ENCODE results near the gene SPCS2.

SPCS2 gene

GRCh38 chr11:74932169-74932568 is 16.9 kb upstream of the SPCS2 start:
- H3K27me3 Mint-ChIP-seq (ENCODE audit: low read depth) = no peaks in the 10 kb centered on the region
- TF ChIP-seq CTCF (IDR thresholded peaks at IDR 0.05; ENCODE audit: unreplicated experiment in 3 of 3) = no peak
- H3K9me3 Mint-ChIP-seq = no peaks in the 10 kb centered on the region
- no peak overlapping the region for H3K27ac Mint-ChIP-seq
- H3K4me3 Mint-ChIP-seq = no peak overlapping the region
- no peaks in the 10 kb centered on the region for H3K4me1 Mint-ChIP-seq
- peaks cover 21% of the 10 kb centered on the region for H3K36me3 Mint-ChIP-seq (ENCODE audit: low read depth)

GRCh38 chr11:74932797-74933196 is 16.3 kb upstream of the SPCS2 start:
- Mint-ChIP-seq H3K4me1 (no peaks in the 10 kb centered on the region), H3K36me3 (ENCODE audit: low read depth) (peaks cover 24% of the 10 kb centered on the region), H3K4me3 (no peak overlapping the region), H3K27ac (no peak overlapping the region), H3K9me3 (no peaks in the 10 kb centered on the region), H3K27me3 (ENCODE audit: low read depth) (no peaks in the 10 kb centered on the region)
- no peak for TF ChIP-seq CTCF (IDR thresholded peaks at IDR 0.05; ENCODE audit: unreplicated experiment in 3 of 3)

- Mint-ChIP-seq H3K27me3 (ENCODE audit: low read depth) (no peaks in the 10 kb centered on the region), H3K4me3 (no peak overlapping the region), H3K36me3 (ENCODE audit: low read depth) (peaks cover 26% of the 10 kb centered on the region), H3K9me3 (no peaks in the 10 kb centered on the region), H3K27ac (no peak overlapping the region), H3K4me1 (no peaks in the 10 kb centered on the region)
- TF ChIP-seq CTCF (IDR thresholded peaks at IDR 0.05; ENCODE audit: unreplicated experiment in 3 of 3) = no peak
Observed at GRCh38 chr11:74933765-74934164, 15.3 kb upstream of the SPCS2 start.

GRCh38 chr11:74935285-74935684 is 13.8 kb upstream of the SPCS2 start:
- no peaks in the 10 kb centered on the region for H3K27me3 Mint-ChIP-seq (ENCODE audit: low read depth)
- H3K36me3 Mint-ChIP-seq (ENCODE audit: low read depth) = peaks cover 36% of the 10 kb centered on the region
- TF ChIP-seq CTCF (IDR thresholded peaks at IDR 0.05; ENCODE audit: unreplicated experiment in 3 of 3) = no peak
- no peak overlapping the region for H3K27ac Mint-ChIP-seq
- no peak overlapping the region for H3K4me3 Mint-ChIP-seq
- no peaks in the 10 kb centered on the region for H3K4me1 Mint-ChIP-seq
- H3K9me3 Mint-ChIP-seq = no peaks in the 10 kb centered on the region

- no peak overlapping the region for H3K4me3 Mint-ChIP-seq
Observed at GRCh38 chr11:74936087-74936486, 13.0 kb upstream of the SPCS2 start.

More at GRCh38 chr11:74936087-74936486, 13.0 kb upstream of the SPCS2 start:
- H3K4me1 Mint-ChIP-seq = no peaks in the 10 kb centered on the region
- H3K36me3 Mint-ChIP-seq (ENCODE audit: low read depth) = peaks cover 39% of the 10 kb centered on the region
- no peaks in the 10 kb centered on the region for H3K27me3 Mint-ChIP-seq (ENCODE audit: low read depth)
- no peak for TF ChIP-seq CTCF (IDR thresholded peaks at IDR 0.05; ENCODE audit: unreplicated experiment in 3 of 3)
- H3K9me3 Mint-ChIP-seq = no peaks in the 10 kb centered on the region
- no peak overlapping the region for H3K27ac Mint-ChIP-seq
